HG03159 (cell line): ENCODE data around the gene PIGBOS1.
A peak's percentile ranks its signal among the peaks of the same experiment; 100 is the strongest.
"Not testable (repeated sequence)": the region's sequence is repeated elsewhere in the genome, so short reads cannot be mapped to it uniquely, and the experiment has no call there.

ENCODE experiments used
- ATAC-seq: cut with Tn5 transposase; IDR thresholded peaks from one replicate; pipeline ENCODE4 v1.9.1; 2021; ENCODE audit warnings: mild to moderate bottlenecking, moderate library complexity; ENCODE audit not compliant: unreplicated experiment

PIGBOS1 gene, protein sequence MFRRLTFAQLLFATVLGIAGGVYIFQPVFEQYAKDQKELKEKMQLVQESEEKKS

DNA sequence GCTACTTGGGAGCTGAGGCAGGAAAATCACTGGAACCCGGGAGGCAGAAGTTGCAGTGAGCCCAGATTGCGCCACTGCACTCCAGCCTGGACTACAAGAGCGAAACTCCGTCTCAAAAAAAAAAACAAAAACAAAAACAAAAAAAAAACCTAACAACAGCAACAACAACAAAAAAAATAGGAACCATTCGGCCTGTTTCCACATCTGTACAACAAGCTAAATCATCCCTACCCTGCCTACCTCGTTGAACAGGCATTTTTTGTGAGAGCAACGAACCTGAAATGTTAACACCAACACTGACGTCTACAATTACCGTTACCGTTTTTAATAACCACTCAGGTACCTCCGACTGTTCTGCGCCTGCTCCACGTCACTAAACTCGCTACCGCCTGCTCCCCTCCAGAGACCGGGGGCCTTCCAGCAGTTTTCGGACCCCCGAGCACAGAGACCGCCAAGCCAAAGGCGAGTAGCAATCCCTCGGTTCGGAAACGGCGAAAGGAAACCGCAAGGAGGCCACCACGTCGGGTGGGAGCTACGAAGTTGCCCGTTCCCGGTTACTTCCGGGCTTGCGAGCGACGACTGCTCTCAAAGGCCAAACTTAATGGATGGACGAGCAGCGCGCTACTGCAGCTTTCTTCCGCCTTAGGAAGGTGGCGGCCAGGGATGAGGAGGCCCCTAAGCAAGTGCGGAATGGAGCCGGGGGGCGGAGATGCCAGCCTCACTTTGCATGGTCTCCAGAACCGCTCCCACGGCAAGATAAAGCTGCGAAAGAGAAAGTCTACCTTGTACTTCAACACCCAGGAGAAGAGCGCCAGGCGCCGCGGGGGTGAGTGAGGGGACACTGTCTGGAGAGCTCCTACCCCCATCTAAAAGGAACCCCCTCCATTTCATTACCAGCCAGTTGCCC lies at the start of gene PIGBOS1, which contains the start of gene PIGB:
PIGBOS1 (minus strand) TSS at position 536 of the 907 bp plus-strand sequence. CDS start 1,331 bp downstream, outside the sequence.
PIGB (plus strand) TSS at position 635 of the 907 bp plus-strand sequence; CDS start at position 664, 29 bp downstream.
- peak; percentile 87 for ATAC-seq

DNA sequence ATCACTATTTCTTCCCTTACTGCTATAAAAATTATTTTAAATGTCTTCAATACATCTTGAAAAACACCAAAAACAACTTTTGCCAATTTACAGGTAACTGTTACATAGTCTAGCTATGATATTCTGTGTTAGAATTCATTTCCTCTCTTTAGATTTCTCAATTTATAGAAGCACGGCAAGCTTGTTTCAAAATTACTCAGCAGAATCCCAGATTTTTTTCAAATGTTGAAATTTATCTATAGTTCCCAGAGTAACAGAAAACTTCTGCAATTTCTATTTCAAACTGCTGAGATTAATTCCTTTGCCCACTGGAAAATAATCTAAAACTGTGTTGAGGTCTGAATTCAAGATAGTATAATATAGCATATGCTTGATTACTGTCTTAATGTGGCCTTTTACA lies 48.1 kb upstream of the PIGBOS1 start:
- ATAC-seq = no peak

DNA sequence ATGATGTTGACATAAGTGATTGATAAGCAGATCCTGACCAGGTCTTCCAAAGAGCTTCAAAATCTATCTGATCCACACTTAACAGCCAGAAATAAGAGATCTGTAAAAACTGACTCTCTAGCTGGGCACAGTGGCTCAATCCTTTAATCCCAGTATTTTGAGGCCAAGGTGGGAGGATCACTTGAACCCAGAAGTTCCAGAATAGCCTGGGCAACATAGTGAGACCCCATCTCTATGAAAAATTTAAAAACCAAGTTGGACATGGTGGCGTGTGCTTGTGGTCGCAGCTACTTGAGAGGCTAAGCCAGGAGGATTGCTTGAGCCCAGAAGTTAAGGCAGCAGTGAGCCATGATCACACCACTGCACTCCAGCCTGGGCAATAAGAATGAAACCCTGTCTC lies 43.7 kb upstream of the PIGBOS1 start:
- no peak for ATAC-seq

DNA sequence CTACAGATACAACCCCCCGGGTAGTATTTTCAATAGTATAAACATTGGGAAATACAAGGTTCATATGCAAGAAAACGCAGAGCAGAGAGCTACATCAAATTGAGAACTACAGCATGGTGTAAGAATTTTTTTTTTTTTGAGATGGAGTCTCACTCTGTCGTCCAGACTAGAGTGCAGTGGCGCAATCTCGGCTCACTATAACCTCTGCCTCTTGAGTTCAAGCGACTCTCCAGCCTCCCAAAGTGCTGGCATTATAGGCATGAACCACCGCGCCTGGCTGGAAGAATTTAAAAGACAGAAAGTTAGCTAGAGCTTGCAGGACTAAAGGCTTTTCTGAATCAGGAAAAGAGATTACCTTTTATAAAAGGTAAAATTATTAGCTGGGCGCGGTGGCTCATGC lies 42.1 kb upstream of the PIGBOS1 start:
- ATAC-seq = no peak

DNA sequence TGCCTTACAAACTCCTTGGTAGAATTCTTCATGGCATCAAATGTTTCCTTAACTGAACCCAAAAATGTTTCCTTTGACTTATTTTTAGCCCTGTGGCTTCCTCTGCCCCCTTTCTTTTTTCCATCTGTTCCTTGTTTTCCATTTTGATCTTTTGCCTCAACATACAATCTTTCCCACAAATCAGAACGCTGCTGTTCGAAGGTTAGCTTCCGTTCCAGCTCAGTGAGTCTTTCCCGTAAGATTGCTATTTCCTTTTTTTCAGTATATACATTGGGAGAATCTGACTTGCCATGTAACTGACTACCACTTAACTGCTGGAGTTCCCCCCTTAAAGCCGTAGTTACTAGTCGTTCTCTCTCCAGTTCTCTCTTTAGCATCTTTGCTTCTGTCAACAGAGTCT lies 41.3 kb upstream of the PIGBOS1 start:
- no peak for ATAC-seq

DNA sequence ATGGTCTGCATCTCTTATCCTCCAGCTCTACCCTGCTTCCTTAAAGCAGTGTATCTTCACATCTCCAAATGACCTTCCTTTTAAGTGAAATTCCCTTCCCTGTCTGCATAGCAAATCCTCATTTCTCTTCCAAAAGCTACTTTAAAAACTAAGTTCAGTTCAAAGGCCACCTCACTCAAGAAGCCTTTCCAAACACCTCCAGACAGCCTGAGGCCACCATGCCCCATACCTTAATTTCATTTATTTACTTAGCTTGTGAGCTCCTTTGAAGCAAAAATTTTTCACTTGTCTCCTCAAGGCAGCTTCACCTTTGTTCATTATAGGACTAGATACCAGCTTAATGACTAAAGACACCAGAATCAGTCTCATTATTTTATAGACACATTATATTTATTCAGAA lies 39.5 kb upstream of the PIGBOS1 start:
- ATAC-seq = no peak

DNA sequence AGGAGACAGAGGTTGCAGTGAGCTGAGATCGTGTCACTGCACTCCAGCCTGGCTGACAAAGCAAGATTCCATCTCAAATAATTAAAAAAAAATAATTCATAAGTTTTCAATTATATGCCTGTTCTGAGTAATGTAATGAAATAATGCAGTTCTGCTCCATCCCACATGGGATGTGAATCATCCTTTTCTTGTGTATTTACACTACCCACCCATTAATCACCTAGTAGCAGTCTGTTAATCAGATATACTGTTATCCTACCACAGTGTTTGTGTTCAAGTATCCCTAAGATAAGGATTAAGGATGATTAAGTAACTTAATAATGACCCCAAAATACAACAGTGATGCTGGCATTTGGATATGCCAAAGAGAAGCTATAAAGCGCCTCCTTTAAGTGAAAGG lies 38.9 kb upstream of the PIGBOS1 start:
- no peak for ATAC-seq

DNA sequence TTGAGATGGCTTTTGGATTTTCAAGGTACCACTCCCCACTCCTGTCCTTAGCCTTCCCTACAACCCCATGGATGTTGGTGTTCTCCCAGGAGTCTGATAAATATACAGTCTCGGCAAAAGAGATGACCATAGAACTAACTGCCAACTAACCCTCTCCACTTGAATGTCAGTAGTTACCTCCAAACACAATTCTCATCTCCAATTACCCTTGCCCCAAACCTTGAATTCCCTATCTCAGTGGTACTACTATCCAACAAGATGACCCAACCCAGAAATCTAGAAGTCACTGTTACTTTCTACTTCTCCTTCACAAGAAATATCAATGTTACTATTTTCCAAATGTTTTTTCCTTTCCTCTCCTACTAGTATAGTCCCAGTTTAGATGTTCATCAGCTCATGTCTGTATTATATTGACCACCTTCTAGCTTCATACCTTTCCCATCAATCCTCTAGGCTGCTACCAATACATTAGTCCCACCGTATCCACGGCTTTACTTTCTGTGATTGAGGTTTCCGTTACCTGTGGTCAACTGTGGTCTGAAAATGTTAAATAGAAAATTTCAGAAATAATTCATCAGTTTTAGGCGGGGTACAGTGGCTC lies 38.2 kb upstream of the PIGBOS1 start:
- no peak for ATAC-seq

DNA sequence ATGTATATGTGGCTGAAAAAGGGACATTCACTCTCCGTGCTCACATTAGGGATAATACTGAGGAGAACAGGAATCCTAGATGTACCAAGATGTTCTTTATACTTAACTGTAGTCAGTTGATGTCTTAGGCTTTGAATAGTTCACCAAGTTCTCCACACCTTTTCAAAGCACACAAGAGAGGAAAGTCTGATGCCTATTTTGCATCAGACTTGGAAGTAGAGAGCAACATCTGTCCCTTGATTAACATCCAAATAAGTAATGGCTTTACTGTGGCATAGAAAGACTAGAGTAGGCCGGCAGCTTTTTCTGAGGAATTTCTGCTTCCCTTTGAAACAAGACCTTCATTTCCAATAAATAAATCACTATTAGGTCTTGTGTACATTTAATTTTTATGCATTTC lies 34.1 kb upstream of the PIGBOS1 start:
- ATAC-seq = no peak

DNA sequence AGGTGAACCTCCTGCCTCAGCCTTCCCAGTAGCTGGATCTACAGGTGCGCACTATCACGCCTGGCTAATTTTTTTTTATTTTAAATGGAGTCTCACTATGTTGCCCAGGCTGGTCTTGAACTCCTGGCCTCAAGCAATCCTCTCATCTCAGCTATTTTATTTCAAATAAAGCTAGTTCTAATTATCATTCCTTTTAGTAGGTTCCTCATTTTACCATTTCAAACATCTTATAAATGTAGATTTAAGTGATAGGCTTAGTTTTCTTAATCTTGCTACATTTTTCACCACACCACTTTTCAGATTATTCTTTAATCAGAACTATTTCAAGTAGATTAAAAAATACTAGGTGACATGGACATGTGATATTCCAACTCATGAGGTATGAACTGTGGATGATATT lies 30.4 kb upstream of the PIGBOS1 start:
- ATAC-seq = no peak

DNA sequence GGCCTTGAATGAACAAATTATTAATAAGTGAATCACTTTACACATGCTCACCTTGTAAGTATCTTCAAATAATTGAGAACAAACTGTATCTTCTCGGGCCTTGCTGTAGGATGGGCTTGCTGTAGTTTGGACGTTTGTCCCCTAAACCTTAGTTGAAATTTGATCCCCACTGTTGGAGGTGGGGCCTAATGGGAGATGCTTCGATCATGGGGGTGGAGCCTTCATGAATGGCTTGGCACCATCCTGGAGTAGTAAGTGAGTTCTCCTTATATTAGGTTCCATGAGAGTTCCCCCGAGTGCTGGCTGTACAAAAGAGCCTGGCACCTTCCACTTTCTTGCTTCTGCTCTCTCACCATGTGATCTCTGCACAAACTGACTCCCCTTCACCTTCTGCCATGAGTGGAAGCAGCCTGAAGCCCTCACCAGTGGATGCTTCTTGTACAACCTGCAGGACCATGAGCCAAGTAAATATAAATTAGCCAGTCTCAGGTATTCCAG lies 29.4 kb upstream of the PIGBOS1 start:
- ATAC-seq = no peak

DNA sequence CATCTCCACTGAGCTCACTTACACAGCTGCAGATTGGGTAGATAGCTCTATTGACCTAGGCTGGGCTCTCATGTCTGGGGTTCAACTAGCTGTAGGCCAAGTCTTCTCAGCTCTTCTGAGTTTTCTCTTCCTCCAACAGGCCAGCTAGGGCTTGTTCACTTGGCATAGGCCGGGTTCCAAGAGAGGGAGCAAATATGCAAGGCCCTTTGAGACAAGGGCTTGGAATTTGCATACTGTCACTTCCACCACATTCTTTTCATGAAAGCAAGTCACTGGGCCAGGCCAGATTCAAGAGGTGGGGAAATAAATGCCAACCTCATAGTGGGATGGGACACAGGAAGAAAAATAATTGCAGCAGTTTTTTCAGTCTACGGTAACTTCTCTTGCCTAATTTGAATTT lies 25.3 kb upstream of the PIGBOS1 start:
- no peak for ATAC-seq

DNA sequence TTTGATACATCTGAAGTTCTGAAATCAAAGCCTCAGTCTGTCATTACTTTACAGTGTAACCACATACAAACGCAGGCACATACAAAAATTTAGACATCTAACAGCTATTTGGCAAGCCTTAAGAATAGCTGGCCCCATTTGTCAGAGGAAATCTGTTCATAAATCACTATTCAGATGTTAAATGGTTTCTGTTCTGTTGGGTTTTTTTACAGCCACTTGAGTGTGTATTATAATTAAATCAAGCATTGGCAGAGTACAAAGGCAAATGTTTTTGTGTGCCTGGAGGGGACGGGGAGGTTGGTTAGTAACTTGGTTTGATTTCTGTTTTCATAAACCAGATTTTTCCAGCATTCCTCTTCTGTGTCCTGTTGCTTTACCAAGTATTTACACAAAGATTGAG lies 24.2 kb upstream of the PIGBOS1 start:
- ATAC-seq = no peak

DNA sequence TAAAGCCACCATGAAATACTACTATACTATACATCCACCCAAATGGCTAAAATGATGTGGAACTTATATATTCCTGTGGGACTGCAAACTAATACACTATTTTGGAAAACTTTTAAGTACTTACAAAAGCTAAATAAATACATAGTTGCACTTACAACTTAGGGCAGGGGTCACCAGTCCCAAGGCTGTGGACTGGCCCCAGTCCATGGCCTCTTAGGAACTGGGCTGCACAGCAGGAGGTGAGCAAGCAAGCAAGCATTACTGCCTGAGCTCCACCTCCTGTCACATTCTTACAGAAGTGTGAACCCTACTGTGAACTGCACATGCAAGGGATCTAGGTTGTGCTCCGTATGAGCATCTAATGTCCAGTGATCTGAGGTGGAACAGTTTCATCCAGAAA lies 18.2 kb upstream of the PIGBOS1 start:
- ATAC-seq = no peak

DNA sequence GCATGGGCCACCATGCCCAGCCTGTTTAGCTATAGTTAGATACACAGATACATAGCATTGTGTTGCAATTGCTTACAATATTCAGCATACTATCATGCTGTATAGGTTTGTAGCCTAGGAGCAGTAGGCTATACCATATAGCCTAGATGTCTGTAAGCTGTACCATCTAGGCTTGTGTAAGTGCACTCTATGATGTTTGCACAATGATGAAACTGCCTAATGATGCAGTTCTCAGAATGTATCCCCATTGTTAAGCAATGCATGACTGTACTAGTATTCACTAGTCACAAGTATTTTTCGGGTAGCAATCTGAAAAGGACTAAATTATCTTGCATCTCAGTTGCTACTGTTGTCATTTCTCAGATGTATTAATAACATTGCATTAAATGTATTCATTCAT lies 16.1 kb upstream of the PIGBOS1 start:
- no peak for ATAC-seq

DNA sequence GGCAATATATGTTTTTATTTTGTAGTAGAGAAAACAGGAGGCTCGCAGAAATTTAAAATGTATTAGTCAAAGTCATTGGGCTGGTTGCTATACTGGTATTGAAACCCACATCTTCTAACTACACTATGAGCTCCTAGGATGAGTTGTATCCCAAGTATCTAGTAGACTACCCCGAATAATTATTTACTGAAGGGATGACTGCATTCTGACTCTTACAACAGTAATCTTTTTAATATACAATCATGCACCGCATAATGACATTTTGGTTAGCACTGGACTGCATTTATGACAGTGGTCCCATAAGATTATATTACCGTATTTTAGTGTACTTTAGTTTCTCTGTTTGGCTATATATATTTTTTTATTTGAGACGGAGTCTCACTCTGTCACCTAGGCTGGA lies 15.4 kb upstream of the PIGBOS1 start:
- no peak for ATAC-seq

DNA sequence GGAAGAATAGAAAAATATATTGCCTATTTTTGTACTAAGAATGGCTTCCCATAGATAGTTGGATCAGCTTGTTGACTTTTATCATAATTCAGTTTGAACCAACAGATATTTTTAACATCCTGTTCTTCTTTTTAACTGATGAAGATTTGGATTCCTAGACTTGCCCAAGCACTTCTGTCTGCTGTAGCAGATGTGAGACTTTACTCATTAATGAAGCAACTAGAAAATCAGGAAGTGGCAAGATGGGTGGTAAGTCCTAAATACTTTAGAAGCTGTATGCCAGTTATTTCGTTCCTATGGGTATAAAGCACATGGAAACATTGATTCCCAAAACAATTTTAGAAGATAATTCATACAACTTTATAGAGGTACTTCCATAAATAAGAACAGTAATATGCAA lies 8.5 kb upstream of the PIGBOS1 start:
- no peak for ATAC-seq

DNA sequence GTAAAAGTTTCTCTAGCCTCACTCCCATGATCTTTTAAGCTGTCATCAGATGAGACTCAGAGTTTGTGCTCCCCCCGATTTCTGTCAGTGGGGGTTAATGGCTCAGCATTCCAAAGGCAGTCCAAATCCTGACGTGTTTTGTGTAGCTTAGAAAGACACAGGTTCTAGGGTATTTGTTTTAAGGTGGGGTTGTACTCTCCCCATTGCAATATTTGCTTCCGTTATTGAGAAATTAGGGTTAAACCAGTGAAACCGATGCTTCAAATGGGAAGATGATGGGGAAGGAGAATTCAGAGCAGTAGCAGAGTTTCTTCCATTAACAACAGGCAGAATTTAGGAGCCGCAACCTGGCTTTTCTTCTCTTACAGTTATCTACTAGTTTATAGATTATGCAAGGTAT lies 3.5 kb upstream of the PIGBOS1 start:
- ATAC-seq = no peak

DNA sequence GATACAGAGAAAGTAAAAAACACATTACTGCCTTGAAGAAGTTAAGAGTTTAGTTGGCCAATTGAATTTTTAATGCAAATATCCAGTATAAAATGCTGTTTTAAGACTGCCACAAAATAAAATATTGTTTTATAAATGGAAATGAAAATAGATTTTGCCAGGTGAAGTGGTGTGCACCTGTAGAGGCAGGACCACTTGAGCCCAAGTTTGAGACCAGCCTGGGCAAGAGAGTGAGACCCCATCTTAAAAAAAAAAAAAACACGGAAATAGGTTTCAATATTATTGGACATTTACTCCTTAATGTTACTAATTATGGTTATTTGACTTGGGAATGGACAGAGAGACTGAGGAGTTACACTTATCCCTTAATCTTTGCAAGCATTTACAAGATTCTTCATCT lies 2.0 kb upstream of the PIGBOS1 start:
- no peak for ATAC-seq

DNA sequence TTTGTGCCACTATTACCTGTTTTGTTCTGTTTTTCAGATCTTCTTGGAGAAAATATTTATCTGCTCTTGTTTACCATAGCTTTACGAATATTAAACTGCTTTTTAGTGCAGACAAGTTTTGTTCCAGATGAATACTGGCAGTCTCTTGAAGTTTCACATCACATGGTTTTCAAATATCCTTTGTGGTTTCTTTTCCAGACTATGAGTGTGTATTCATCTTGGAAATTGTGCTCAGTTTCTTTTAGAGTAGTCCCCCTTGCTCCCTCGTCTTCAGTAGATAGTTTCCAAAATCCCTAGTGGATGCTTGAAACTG lies 1.3 kb upstream of the PIGBOS1 start:
- no peak for ATAC-seq

DNA sequence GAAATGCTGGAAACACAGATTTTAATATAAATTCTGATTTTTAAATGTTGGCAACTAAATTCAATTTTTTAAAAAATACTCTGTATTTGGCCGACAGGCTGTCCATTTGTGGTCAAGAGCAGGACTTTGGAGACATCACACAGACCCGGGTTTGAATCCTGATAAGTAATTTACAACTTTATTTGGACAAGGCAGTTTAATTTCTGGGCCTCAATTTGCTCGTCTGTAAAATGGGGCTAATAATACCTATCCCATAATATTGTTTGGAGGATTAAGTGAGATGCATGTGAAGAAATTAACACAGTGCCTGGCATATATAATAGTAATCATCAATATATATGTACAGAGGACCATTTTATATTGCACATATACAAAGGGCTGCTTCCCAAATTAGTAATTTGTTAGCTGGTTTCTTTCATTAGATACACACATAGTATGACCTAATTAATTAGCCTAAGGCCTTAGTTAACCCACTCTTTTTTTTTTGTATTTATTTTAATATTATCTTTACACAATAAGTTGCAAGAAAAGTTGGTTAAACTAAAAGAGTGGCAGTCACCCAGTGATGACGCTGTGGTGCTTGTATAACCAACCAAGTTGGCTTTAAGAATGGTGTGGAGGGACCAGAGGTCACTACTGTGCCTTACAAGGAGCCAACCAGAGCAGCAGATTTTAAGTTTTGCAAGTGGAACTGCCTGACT lies 764 bp upstream of the PIGBOS1 start:
- ATAC-seq = peak; percentile 40

DNA sequence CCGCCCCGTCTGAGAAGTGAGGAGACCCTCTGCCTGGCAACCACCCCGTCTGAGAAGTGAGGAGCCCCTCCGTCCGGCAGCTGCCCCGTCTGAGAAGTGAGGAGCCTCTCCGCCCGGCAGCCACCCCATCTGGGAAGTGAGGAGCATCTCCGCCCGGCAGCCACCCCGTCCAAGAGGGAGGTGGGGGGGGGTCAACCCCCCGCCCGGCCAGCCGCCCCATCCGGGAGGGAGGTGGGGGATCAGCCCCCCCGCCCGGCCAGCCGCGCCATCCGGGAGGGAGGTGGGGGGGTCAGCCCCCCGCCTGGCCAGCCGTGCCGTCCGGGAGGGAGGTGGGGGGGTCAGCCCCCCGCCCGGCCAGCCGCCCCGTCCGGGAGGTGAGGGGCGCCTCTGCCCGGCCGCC lies 16.1 kb downstream of the PIGBOS1 start:
- ATAC-seq = not testable (repeated sequence)
